ENCODE data around the gene S1PR4. TPM values are rescaled to one million over a fixed set of nuclear protein-coding genes. Genes with fewer than 3 reads are reported as not detected.

S1PR4 gene
- total and polyA plus RNA-seq, 2 donors from 2014 or later = 0.67 to 5.1 TPM

DNA sequence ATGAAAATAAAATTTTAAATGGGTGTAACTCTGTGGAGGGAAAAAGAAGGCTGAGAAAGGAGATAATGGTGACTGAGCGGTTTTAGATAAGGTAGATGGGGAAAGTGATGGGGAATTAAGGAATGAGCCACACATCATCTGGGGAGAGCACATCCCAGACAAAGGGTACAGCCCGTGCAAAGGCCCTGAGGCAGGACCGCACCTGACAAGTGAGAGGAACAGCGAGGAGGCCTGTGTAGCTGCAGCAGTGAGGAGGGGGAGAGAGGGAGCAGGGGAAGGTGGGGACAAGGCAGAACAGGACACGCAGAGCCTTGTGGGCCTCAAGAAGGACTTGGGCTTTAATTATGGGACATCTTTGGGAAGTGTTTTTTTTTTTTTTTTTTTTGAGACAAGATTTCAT lies 44.1 kb downstream of the S1PR4 start:
- intact Hi-C loops (cut with DNase I) = no loop called here
- no peak for FAIRE-seq

DNA sequence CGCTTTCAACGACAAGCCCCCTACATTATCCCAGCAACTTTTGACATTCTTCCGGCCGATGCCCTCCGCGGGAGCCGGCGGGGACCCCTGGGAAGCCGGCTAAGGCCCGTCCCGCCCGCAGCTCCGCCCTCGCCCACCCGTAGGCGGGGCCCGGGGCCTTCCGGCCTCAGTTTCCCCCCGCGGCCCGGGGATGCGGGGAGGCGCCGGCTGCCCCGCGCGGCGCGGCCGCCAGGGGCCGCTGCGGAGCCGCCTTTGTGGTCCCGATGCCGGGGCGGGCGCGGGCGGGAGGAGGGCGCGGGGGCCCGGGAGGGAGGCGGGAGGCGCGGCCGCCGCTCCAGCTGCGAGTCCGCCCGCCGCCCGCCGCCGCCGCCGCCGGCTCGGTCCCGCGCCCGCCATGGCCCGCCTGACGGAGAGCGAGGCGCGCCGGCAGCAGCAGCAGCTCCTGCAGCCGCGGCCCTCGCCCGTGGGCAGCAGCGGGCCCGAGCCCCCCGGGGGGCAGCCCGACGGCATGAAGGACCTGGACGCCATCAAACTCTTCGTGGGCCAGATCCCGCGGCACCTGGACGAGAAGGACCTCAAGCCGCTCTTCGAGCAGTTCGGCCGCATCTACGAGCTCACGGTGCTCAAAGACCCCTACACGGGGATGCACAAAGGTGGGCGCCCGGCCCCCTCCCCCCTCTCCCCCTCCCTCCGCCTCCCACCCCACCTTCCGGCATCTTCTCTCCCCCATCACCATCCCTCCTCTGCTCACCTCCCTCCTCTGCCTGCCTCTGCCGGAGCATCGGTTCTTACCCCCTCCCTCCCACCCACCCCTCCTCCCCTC lies 46.0 kb downstream of the S1PR4 start, which contains the start of gene CELF5:
Gene CELF5 (plus strand): TSS at position 316 of the 823 bp plus-strand sequence. CDS start 79 bp downstream, at position 395.
- Histone ChIP-seq H3K9ac (ENCODE audit: low read length in 3 of 3) (no peak within 1 kb of the TSS), H3K36me3 (ENCODE audit: control insufficient read depth in 2 of 3, insufficient read depth in 3 of 3, low read length in 3 of 3) (no peaks in the 10 kb centered on the region), H3K9me3 (ENCODE audit: control insufficient read depth in 2 of 3, insufficient read depth in 1 of 3, low read length in 3 of 3) (no peaks in the 10 kb centered on the region), H3K4me1 (ENCODE audit: control insufficient read depth in 2 of 3, insufficient read depth in 2 of 3, low read depth in 1 of 3, low read length in 3 of 3) (no peaks in the 10 kb centered on the region), H3K4me3 (ENCODE audit: low read length in 3 of 3) (no peak within 1 kb of the TSS), H3K27ac (ENCODE audit: low read depth in 2 of 2, low read length in 2 of 2) (no peak within 1 kb of the TSS), H3K27me3 (ENCODE audit: control insufficient read depth, insufficient read depth, low read length) (no peaks in the 10 kb centered on the region)
- DNase-seq = peak in 3 of 5 donors; percentile 48 to 79 (median 66)
- TF ChIP-seq, protein P1, sequence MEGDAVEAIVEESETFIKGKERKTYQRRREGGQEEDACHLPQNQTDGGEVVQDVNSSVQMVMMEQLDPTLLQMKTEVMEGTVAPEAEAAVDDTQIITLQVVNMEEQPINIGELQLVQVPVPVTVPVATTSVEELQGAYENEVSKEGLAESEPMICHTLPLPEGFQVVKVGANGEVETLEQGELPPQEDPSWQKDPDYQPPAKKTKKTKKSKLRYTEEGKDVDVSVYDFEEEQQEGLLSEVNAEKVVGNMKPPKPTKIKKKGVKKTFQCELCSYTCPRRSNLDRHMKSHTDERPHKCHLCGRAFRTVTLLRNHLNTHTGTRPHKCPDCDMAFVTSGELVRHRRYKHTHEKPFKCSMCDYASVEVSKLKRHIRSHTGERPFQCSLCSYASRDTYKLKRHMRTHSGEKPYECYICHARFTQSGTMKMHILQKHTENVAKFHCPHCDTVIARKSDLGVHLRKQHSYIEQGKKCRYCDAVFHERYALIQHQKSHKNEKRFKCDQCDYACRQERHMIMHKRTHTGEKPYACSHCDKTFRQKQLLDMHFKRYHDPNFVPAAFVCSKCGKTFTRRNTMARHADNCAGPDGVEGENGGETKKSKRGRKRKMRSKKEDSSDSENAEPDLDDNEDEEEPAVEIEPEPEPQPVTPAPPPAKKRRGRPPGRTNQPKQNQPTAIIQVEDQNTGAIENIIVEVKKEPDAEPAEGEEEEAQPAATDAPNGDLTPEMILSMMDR (IDR thresholded peaks at IDR 0.05; ENCODE audit: borderline replicate concordance, extremely low read depth, insufficient read depth) = peak; percentile 50
- intact Hi-C loops (cut with DNase I) = no loop called here
- FAIRE-seq = no peak

More for the DNA sequence above, 44.1 kb downstream of the S1PR4 start:
- DNase-seq = no peak
- H3K36me3 ChIP-seq (ENCODE audit: control insufficient read depth in 2 of 3, insufficient read depth in 3 of 3, low read length in 3 of 3) = no peaks in the 10 kb centered on the region
- H3K4me3 ChIP-seq (ENCODE audit: low read length in 3 of 3) = no peak overlapping the region
- H3K27me3 ChIP-seq (ENCODE audit: control insufficient read depth, insufficient read depth, low read length) = no peaks in the 10 kb centered on the region
- H3K4me1 ChIP-seq (ENCODE audit: control insufficient read depth in 2 of 3, insufficient read depth in 2 of 3, low read depth in 1 of 3, low read length in 3 of 3) = no peaks in the 10 kb centered on the region
- H3K9me3 ChIP-seq (ENCODE audit: control insufficient read depth in 2 of 3, insufficient read depth in 1 of 3, low read length in 3 of 3) = no peaks in the 10 kb centered on the region
- no peak overlapping the region for H3K27ac ChIP-seq (ENCODE audit: low read depth in 2 of 2, low read length in 2 of 2)
- H3K9ac ChIP-seq (ENCODE audit: low read length in 3 of 3) = no peak overlapping the region
- TF ChIP-seq, protein P1 (IDR thresholded peaks at IDR 0.05; ENCODE audit: borderline replicate concordance, extremely low read depth, insufficient read depth) = no peak

DNA sequence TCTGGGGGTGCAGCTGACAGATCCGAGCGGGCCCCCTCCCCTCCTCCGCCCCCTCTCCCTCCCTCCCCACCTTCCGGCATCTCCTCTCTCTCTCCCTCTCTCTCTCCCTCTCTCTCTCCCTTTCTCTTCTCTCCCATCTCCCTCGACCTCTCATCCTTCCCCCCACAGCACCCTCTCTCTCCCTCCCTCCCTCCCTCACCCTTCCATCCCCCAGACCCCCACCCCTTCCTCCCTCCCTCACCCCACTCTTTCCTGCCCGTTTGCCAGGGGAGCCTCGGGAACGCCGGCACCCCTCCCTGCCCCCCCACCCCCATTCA lies 46.6 kb downstream of the S1PR4 start:
- intact Hi-C loops (cut with DNase I) = no loop called here

More for the DNA sequence above, 46.6 kb downstream of the S1PR4 start:
- no peaks in the 10 kb centered on the region for H3K4me1 ChIP-seq (ENCODE audit: control insufficient read depth in 2 of 3, insufficient read depth in 2 of 3, low read depth in 1 of 3, low read length in 3 of 3)
- H3K9me3 ChIP-seq (ENCODE audit: control insufficient read depth in 2 of 3, insufficient read depth in 1 of 3, low read length in 3 of 3) = no peaks in the 10 kb centered on the region
- no peak for DNase-seq
- no peaks in the 10 kb centered on the region for H3K27me3 ChIP-seq (ENCODE audit: control insufficient read depth, insufficient read depth, low read length)
- no peak overlapping the region for H3K9ac ChIP-seq (ENCODE audit: low read length in 3 of 3)
- no peak overlapping the region for H3K27ac ChIP-seq (ENCODE audit: low read depth in 2 of 2, low read length in 2 of 2)
- FAIRE-seq = no peak
- no peak overlapping the region for H3K4me3 ChIP-seq (ENCODE audit: low read length in 3 of 3)
- no peaks in the 10 kb centered on the region for H3K36me3 ChIP-seq (ENCODE audit: control insufficient read depth in 2 of 3, insufficient read depth in 3 of 3, low read length in 3 of 3)
- TF ChIP-seq, protein P1 (IDR thresholded peaks at IDR 0.05; ENCODE audit: borderline replicate concordance, extremely low read depth, insufficient read depth) = no peak
